A549 treated with CORT108297 at 1 μM for 4 hours (cell line): Measurements from ENCODE around the gene PPP5C. TPM values are rescaled to one million over a fixed set of nuclear protein-coding genes. Genes with fewer than 3 reads are reported as not detected.

Source experiments
- total RNA-seq: library from RNA; stranded (reverse); fragments of 200-300 nt; extraction: Qiagen RNA extraction; gene quantifications from 5 replicates; pipeline ENCODE4 v1.2.3, GENCODE V29; 2022

Gene PPP5C, protein sequence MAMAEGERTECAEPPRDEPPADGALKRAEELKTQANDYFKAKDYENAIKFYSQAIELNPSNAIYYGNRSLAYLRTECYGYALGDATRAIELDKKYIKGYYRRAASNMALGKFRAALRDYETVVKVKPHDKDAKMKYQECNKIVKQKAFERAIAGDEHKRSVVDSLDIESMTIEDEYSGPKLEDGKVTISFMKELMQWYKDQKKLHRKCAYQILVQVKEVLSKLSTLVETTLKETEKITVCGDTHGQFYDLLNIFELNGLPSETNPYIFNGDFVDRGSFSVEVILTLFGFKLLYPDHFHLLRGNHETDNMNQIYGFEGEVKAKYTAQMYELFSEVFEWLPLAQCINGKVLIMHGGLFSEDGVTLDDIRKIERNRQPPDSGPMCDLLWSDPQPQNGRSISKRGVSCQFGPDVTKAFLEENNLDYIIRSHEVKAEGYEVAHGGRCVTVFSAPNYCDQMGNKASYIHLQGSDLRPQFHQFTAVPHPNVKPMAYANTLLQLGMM
- total RNA-seq = 79.3 to 95.2 TPM (median 85.4 TPM) in 5 replicates

DNA sequence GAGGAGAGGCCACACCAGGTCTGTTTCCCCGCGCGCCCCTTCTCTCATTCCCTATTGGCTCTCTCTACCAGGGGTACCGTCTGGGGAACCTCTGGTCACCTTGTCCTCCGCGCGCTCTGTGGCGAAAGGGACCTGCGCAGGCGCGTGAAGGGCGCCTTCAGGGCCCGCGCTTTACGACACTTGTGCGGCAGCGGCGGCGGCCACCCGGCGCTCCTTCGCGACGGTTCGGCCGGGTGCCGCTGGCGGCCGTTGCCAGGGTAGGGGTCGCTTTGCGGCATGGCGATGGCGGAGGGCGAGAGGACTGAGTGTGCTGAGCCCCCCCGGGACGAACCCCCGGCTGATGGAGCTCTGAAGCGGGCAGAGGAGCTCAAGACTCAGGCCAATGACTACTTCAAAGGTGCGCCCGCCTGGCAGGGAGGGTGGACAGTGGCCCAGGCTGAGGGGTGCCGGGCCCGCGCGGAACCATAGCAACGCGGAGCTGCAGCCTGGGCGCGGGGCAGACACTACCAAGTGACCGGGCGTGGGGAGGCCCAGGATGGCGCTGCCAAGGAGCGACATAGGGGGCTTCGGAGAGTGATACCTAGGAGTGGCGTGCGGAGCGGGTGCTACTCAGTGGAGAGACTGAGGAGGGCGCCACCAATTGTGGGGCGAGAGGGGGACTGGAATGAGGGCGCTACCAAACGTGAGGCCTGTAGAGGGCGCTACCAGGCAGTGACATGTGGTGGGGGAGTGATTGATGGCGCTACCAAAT, at the start of gene PPP5C:
Gene PPP5C, plus strand, starts transcription at position 267 of the 751 bp plus-strand sequence. Its CDS starts 10 bp downstream, at position 277.

DNA sequence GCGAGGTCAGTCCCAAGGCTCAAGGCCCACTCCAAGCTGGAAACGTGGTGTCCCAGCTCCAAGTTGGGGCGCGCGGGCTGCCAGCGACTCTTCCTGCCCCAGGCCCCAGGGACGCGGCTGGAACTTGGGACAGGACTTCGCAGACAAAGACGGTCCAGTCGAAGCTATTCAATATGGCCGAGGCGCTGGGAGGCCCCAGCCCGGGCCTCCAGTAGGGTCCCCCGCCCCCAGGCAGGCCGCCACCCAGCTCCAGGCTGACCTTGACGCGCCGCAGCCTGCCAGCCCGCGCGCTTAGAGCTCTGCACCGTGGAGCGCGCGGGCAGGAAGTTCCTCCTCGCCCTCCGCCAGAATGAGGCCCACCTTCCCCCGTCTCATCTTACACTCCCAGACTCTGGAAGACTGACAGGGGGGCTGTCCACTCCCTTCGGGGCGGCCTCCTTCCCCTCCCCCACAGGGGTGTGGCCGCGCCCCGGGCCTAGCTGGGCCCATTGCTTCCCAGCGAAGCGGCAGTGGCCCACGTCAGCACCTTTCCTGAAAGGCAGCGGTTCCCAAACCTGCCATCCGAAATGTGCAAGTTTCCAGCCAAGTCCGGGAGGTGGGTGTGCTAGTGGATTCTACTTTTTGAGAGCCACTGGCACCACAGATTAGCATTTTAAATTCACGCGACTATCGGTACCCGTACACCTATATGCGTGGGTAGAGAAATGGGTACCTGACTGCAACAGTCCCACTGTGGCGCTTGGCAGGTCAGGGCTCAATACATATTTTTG, 66.6 kb downstream of the PPP5C start, which contains the start of gene CCDC8:
Gene CCDC8, minus strand, starts transcription at position 303 of the 770 bp plus-strand sequence. CDS start 754 bp downstream, outside the sequence.

DNA sequence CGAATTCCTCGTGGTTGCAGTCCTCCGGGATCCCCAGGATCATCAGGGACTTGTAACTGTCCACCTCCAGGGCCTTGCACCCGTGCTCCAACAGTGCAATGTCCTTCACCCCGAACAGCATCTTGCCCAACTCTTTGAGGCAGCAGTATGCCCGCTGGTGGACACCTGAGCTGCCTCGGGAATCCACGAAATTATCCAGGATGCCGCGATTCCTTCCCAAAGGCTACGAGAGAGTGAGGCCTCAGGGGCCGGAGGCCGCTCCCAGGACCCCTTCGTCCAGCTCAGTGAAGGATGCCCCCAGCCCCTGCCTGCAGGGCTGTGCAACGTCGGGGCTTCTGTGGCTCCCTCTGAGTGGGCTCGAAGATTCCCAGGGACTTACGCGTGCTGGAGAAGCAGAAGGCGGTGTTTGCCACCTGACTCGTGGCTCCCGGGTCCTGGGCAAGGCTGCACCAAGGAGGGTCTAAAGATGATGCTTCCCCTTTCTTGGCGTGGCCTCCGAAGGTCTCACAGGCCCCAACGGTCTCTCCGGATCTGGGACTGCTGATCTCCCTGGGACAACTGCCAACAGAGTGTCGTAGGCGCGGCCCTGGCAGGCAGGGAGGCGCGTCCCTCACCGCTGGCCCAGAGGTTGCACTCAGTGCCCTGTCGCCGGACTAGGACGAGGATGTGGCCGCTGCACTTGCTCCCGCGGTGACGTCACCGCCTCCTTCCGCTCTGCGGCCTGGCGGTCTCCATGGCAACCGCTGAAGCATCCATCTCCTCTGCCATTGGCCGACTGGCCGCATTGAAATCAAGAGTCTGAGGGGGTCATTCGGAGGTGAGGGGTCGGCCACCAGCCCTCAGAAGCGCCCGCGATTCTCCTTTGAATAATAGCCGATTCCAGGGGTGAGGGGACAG, 81.6 kb downstream of the PPP5C start, which contains the start of gene PNMA8C:
Gene PNMA8C, minus strand, starts transcription at position 698 of the 897 bp plus-strand sequence. Its CDS starts 577 bp downstream, at position 121.

Other genes with a start within 250 kb of the PPP5C start
- gene IGFL3, start 222.4 kb upstream of the PPP5C start, total RNA-seq = 0.20 to 0.45 TPM (median 0.31 TPM) in 5 replicates
- gene IGFL2, start 198.8 kb upstream of the PPP5C start, total RNA-seq = 0.32 to 1.3 TPM (median 0.74 TPM) in 5 replicates
- 1.9 to 3.2 TPM (median 2.5 TPM) in 5 replicates for gene IGFL1, start 117.3 kb upstream of the PPP5C start, total RNA-seq
- 0.06 TPM in 1 of 5 replicates, not detected in the others for gene HIF3A, start 50.0 kb upstream of the PPP5C start, total RNA-seq
- gene CCDC8, start 66.5 kb downstream of the PPP5C start, total RNA-seq = 0.02 TPM in 1 of 5 replicates, not detected in the others
- not detected in 5 replicates for gene PNMA8C, start 81.8 kb downstream of the PPP5C start, total RNA-seq
- 9.6 to 11.5 TPM (median 10.9 TPM) in 5 replicates for gene PNMA8A, start 124.5 kb downstream of the PPP5C start, total RNA-seq
- gene PNMA8B, start 148.8 kb downstream of the PPP5C start, total RNA-seq = not detected in 5 replicates